GM21390 (cell line): Measurements from ENCODE around the gene TSSC4.

Source experiments
- ATAC-seq: cut with Tn5 transposase; IDR thresholded peaks from one replicate; pipeline ENCODE4 v1.9.1; 2021; ENCODE audit not compliant: unreplicated experiment

TSSC4 gene

DNA sequence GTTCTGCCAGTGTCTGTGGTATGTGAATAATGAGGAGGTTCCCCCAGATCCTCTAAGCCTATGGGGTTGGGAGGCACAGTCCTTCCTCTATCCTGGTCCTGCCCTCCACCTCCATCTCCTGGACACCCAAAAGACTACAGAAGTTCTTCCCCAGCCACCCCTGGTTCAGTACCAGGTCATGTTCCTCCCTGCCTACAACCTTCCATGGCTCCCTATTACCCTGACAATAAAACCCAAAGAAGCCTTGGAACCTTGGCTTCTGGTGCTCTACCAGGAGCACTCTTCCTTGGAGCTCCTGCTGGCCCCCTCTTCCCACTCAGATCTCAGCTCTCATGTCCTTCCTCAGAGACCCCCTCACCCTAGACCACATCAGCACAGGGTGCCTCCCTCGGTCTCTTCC is 30.8 kb downstream of the TSSC4 start:
- ATAC-seq = no peak

DNA sequence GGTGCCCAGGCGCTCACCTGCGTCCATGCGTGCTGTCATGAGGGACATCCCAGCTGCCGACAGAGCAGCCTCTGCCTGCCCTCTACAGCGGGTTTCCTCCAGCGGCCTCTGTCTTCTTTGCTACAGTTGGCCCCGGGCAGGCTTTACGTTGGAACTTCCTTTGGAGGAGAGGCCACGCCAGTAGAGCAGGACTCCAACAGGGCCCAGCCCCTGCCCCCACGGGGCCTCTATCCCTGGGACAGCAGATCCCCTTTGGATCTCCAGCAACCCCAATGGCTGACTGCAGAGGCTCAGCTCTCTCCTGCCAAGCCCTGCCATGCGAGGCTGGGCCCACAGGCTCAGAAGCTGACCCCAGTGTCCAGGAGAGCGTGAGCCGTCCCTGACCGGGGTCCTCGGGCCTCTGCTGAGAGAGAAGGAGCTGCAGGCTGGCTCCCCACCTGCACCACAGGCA is 31.6 kb downstream of the TSSC4 start:
- no peak for ATAC-seq

DNA sequence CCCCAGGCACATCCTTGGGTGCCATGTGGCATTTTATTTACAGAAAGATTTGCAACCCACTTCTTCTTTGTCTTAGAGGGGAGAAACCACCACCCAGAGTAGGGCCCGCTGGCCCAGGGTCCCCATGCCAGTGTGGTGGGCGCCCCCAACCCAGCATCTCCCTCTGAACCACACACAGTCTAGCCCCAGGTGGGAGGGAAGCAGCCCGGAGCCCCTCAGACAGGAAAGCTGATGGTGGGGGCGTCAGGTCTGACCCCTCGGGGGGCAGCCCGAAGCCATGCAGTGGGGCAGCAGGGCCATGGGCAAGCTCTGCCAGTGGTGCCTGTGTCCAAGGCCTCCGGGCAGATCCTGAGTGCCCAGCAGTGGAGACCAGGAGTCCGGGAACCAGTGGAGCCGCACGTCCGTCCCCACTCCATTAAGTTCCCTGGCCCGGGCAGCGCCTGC is 32.1 kb downstream of the TSSC4 start:
- no peak for ATAC-seq

DNA sequence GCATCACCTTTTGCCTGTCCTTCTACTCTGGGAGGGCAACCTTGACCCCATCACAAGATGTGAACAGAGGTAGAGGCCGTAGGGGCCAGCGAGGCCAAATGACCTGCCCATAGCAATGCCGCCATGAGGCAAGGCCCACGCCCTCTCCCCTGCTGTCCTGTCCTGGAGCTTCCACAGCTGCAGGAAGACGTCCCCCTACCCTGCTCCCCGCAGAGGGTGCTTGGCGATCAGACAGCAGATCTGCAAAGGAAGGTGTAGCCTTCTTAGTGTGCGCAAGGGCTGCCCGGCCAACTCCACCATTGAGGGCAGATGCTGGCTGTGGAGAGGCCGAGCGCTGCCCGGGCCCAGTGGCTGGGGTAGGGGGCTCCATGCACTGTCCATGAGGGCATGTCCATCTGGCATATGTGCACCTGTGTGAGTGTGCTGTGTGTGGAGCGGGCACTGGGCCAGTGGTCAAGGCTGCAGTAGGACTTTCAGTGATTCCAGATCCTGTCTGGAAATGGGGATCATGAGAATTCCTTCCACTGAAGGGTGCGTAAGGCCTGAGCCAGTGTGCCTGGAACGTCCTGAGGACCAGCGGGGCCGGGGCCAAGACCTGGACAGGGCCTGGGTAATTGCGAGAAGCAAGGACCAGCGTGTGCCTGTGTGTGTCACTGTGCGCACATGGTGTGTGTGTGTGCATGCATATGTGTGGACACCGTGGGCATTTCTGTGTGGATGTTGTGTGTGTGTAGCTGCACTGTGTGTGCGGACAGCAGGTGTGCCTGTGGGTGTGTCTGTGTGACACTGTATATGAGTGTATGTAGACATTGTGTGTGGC is 32.8 kb downstream of the TSSC4 start:
- ATAC-seq = no peak

DNA sequence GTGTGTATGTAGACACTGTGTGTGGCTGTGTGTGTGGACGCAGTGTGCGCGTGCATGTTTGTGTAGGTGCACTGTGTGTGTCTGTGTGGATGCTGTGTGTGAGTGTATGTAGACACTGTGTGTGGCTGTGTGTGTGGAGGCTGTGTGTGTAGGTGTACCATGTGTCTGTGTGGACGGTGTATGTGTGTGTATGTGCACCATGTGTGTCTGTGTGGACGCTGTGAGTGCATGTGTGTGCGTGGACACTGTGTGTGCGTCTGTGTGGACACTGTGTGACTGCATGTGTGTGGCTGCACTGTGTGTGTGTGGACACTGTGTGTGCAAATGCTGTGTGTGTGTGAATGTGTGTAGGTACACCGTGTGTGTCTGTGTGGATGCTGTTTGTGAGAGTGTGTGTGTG is 33.5 kb downstream of the TSSC4 start:
- ATAC-seq = no peak

DNA sequence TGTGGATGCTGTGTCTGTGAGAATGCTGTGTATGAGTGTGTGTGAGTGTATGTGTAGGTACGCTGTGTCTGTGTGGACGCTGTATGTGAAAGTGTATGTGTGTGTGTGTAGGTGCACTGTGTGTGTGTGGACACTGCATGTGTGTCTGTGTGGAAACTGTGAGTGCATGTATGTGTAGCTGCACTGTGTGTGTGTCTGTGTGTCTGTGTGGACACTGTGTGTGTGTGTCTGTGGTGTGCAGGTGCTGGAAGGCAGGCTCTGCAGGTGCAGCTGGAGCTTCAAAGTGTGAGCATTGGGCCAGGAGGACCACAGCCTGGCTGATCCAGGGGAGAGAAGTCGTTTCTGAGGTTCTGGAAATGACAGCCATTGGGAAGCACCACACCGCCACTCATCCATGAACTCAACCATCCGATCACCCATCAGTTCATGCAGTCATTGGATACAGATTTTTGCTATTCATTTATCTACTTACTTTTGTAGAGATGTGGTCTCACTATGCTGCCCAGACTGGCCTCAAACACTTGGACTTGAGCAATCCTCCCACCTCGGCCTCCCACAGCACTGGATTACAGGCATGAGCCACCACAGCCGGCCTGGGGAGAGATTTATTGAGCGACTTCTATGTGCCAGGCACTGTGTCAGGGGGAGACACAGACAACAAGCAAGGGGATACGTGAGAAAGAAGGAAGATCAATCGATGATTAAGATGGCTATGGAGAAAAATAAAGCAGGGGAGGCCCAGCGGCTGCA is 34.1 kb downstream of the TSSC4 start:
- no peak for ATAC-seq

DNA sequence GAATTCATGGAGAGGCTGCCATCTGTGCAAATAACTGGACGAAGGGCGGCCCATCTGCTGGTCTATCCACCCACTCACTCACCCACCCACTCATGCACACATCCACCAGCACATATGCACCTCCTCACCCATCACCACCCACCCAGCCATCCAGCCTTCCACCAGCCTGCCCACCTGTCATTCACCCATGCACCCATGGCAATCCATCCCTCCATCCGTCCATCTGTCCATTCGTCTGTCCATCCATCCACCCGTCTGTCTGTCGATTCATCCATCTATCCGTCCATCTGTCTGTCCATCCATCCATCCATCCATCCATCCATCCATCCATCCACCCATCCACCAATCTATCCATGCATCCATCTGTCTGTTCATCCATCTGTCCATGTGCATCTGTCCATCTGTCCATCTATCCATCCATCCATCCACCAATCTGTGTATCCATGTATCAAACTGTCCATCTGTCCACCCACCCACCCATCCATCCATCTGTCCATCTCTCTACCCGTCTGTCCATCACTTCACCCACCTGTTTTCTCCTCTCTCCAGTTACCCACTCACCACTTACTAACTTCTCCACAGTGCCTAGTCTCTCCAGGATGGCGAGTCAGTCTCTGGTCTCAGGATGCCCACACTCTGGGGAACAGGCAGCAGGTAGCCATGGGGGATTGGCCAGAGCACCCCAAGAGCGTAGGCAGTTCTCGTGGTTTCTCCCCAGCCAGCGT is 34.9 kb downstream of the TSSC4 start:
- no peak for ATAC-seq

DNA sequence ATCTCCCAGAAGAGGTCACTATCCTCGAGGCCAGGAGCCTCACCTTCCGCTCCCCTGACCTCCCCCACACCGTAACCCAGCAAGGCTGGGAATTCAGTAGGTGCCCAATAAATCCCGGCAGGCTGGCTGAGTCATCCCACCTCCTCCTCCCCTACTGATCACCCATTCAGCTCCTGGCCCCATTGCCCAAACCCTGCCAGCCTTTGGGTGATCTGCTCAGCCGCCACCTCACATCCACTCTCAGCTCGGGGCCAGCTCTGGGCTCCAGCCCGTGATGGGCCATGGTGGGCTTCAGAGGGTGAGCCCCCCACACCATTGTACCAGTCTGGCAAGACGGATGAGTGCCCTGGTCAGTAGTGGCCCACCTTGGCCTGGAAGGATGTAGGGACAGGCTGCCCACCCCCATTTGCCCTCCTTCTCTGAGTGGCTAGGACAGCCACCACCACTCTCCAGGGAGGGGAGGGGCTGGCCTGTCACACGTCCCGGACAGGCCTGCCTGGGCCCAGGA is 35.5 kb downstream of the TSSC4 start:
- ATAC-seq = no peak

DNA sequence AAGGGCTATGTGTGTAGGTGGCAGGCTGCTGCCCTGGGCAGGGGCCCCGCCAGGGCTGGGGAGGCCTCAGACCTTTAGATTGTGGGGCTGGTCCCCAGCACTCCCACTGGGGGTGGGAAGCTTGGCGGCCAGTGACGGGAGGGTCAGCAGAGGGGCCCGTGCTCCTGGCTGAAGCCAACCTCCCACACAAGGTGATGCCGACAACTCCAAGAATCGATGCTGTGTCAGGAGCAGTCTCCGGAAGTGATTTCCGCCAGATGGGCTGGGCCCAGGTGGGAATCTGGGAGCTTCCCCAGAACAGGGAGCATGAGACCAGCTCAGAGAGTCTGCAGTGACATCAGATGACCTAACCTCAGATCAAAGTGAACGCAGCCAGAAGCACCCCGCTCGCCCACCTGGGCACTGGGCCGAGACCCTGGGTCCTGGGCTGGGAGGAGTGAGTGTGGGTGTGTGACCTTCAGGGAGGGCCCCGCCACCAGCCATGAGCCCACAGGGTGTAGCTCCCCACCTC is 36.0 kb downstream of the TSSC4 start:
- no peak for ATAC-seq

DNA sequence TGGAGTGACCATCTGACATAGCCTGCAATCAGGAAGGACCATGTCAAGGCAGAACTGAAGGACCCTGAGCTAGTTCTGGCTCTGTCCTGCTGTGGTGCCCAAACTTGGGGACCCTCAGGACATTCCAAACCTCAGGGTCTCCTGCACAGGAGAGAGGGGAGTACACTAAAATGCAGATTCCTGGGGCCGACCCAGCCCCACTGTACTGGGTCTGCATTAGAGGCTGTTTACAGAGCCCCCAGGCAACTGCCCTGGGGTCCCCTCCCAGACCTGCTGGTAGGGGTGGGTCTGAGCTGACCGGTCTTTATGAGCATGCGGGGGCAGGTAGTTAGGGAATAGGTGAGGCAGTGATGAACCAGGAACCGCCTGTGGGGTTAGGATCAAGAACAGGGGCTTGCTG is 37.0 kb downstream of the TSSC4 start:
- no peak for ATAC-seq

DNA sequence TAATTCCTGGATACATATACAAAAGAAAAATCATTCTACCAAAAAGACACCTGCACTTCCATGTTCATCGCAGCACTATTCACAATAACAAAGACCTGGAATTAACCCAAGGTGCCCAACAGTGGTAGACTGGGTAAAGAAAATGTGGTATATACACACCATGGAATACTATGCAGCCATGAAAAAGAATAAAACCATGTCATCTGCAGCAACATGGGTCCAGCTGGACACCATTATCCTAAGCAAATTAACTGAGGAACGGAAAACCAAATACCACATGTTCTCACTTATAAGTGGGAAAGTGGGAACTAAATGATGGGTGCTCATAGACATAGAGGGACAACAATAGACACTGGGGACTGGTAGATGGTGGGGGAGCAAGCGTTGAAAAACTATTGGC is 39.3 kb downstream of the TSSC4 start:
- no peak for ATAC-seq

DNA sequence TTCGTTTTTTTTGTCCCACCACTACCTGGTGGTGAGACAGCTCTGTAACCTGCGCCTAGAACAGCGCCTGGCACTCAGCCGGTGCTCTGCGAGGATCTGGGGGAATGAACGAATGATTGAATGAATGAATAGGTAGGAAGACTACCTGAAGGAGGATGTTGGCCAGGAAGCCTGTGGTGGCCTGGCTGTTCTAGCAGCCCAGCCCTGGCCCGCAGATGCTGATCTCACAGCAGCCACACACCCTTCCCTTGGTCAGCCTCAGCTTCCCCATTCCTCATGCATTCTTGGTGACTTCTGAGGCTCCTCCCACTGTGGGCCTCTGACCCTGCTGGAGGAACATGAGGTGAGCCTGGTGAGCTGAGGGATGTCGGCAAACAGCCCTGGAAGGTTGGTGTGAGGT is 40.1 kb downstream of the TSSC4 start:
- no peak for ATAC-seq

DNA sequence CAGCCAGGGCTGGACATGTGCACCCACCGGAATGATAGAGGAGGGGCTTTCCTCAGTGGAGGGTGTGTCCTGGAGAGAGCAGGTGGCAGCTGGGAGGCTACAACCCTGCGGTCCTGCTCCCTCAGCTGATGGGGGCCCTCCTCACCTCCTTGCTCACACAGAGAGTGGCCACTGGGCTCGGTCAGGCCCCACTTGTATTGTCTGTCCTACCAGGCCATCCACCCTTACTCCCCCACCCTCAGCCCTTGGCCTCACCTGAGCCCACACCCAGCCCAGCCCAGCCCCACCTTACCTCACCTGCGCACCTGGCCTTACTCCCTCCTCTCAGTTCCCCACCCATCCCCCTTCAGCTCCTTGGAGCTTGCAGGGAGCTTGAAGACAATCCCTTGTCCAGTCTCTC is 40.6 kb downstream of the TSSC4 start:
- no peak for ATAC-seq

DNA sequence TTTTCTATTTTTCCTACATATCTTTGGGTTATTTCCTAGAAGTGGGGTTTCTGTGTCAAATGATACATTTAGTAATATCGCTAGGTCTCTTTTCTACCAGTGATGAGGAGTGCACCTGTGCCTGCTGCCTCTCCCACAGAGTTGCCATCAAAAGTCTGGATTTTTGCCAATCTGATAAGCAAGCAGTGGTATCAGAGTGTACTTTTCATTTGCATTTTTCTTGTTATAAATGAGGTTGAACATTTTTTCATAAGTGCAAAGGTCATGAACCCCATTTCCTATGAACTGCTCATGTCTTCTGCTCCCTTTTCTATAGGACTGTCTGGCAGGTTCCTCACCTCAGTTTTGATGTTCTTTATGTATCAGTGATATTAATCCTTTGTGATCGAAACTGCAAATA is 42.0 kb downstream of the TSSC4 start:
- no peak for ATAC-seq

DNA sequence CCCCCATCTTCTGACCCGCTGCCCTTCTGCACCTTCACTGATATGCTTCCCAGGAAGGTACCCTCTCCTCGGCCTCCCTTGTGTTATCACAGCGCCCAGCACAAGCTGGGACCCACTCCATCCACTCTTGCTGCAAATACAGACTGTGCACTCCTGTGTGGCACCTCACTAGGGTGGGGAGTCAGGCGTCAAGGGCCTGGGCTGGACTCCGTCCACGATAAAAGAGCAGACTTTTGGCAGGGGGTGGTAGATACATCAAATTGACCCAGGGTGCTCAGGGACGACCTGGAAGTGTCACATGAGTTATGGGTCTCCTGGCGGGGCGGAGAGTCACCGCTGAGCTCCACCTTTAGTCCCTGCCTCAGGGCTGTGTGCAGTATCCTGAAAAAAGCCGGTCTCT is 42.9 kb downstream of the TSSC4 start:
- ATAC-seq = no peak

DNA sequence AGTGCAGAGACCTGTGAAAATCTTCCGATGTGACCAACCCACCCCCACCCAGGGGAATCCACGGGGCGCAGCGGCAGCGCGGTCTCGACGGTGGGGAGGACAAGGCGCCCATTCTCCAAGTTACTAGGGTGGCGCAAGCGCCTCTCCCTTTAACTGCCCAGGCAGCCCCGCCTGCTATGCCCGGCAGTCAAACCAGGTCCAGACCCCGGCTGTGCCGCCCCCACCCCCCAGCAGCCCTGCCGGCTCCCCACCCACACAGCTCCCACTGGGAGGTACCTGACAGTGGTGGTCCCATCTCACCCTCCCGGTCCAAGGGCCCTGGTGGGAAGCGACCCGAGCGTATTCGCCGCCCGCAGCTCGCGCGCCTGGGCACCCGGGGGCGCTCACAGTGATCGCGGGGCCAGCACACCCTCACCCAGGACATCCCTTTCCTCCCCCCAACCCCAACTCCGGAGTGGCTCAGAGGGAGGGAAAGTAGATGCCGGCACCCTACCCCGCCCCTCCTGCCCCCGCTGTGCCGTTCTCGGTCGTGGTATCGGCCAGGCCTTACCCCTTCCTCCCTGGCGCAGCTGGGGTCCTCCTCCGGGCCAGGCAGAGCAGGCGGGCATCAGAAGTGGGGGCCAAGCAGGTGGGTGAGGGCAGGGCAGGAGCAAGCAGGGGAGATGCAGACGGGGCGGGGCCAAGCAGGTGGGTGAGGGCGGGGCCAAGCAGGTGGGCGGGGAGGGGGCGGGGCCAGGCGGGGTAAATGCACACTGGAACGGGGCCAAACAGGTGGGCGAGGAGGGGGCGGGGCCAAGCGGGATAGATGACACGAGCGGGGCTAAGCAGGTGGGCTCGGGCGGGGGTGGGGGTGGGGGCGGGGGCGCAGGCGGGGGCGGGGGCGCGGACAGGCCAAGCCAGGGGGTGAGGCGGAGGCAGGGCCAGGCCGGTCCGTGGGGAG is 43.6 kb downstream of the TSSC4 start, which contains the start of gene TRPM5:
Gene TRPM5 (minus strand): TSS at position 634 of the 940 bp plus-strand sequence. CDS start 21,478 bp downstream, outside the sequence.
- ATAC-seq = no peak

DNA sequence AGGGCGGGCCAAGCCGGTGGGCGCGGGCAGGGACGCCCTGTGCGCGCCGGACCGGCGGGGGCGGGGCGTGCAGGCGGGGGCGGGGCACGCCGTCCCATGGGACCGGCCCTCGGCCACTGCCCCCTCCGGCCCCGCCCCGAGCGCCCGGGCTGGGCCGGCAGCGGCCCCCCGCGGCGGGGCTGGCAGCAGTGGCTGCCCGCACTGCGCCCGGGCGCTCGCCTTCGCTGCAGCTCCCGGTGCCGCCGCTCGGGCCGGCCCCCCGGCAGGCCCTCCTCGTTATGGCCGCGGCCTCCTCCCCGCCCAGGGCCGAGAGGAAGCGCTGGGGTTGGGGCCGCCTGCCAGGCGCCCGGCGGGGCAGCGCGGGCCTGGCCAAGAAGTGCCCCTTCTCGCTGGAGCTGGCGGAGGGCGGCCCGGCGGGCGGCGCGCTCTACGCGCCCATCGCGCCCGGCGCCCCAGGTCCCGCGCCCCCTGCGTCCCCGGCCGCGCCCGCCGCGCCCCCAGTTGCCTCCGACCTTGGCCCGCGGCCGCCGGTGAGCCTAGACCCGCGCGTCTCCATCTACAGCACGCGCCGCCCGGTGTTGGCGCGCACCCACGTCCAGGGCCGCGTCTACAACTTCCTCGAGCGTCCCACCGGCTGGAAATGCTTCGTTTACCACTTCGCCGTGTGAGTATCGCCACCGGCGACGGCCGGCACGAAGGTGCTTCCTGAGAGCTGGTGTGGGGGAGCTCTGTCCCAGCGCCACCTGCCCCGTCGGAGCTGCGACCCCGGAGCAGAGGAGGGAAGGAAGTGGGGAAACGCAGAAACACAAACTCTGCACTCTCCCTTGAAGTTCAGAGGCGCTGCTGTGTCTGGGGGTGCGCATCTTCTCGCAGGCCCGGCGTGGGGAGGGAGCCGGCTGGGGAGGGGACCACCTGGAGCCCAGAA is 44.5 kb downstream of the TSSC4 start, which contains the start of gene KCNQ1:
Gene KCNQ1 (plus strand): TSS at position 188 of the 925 bp plus-strand sequence. CDS start 91 bp downstream, at position 279.
- no peak for ATAC-seq

DNA sequence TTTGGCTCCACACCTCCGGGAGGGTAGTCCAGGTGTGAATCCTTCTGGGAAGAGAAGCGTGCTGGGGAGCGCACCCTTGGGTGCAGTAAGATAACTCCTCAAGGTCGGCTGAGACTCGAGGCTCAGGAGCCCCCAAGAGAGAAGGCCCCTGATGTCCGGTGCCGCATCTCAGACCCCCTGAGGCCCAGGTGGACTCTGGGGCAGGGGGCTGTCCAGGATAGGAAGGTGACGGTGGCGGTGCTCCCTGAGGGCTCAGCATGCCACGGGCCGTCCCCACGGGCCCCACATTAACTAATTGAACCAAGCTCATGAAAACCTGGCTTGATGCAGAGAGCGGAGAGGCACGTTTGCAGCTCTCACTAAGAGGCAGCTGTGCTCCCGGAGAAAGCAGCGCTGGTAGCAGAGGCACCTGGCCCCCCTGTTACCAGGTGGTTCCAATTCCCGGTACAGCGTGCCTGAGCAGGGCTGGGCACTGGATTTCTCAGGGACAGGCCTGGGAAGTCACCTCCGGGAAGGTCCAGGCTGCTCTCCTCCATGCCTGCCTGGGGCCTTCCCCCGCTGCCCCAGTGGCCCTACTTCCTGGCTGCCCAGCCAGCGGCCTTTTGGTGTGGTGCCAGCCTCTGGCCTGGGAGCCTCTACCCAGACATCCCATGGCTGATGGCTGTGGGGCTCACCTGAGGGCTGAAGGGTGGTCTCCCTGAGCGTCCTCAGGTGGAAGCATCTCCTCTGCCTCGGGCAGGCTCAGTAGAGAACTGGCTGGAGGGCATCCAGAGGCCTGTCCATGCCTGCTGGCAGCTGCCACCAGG is 45.4 kb downstream of the TSSC4 start:
- ATAC-seq = no peak
